Choroid plexus epithelial cell (primary cell): ENCODE data around the gene RHBDL2.
A peak's percentile ranks its signal among the peaks of the same experiment; 100 is the strongest.
"Not testable (repeated sequence)": the region's sequence is repeated elsewhere in the genome, so short reads cannot be mapped to it uniquely, and the experiment has no call there.

Source experiments
- DNase-seq: peaks from one replicate; pipeline ENCODE4 v3.0.0-alpha.2; 2010; ENCODE audit warnings: low read depth
- H3K4me3 ChIP-seq: 2 replicates; pipeline ENCODE4 v1.5.1; 2011; ENCODE audit warnings: low read depth, mild to moderate bottlenecking, control low read depth, low read length, moderate library complexity
- TF ChIP-seq, protein P1 (sequence below): conservative IDR thresholded peaks from 2 replicates; pipeline ENCODE4 v1.5.1; 2011; ENCODE audit warnings: low read depth, mild to moderate bottlenecking, control low read depth, inconsistent platforms, low read length, moderate library complexity

RHBDL2 gene

DNA sequence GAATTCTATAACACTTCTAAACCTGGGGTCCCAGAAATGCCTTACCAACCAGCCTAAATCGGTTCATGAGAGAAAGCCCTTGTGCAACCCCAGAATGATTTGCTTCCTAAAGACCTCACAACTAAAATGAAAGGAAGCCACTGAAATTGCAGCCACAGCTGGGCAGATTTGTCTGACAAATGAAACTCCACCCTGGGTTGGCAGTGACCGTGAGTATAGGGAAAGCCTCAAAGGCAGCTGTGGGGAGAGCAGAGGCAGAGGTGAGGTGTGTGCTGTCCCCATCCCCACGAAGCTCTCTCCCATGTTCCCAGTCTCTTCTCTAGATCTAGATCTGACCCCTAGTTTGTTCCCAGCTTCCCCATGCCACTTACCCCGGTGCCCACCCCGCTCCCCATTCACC lies 23.1 kb downstream of the RHBDL2 start:
- no peak for DNase-seq
- TF ChIP-seq, protein P1, sequence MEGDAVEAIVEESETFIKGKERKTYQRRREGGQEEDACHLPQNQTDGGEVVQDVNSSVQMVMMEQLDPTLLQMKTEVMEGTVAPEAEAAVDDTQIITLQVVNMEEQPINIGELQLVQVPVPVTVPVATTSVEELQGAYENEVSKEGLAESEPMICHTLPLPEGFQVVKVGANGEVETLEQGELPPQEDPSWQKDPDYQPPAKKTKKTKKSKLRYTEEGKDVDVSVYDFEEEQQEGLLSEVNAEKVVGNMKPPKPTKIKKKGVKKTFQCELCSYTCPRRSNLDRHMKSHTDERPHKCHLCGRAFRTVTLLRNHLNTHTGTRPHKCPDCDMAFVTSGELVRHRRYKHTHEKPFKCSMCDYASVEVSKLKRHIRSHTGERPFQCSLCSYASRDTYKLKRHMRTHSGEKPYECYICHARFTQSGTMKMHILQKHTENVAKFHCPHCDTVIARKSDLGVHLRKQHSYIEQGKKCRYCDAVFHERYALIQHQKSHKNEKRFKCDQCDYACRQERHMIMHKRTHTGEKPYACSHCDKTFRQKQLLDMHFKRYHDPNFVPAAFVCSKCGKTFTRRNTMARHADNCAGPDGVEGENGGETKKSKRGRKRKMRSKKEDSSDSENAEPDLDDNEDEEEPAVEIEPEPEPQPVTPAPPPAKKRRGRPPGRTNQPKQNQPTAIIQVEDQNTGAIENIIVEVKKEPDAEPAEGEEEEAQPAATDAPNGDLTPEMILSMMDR: no peak
- no peak overlapping the region for H3K4me3 ChIP-seq

DNA sequence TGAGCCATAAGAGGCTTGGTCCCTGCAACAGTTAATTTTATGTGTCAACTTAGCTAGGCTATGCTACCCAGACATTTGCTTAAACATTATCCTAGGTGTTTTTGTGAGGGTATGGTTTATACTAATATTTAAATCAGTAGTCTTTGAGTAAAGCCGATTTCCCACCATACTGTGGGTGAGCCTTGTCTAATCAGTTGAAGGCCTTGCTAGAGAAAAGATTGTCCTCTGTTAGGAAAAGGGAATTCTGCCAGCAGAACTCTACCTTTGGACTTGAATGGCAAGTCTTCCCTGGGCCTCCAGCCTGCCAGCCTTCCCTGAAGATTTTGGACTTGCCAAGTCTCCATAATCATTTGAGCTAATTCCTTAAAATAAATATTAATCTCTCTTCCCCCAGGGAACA lies 23.9 kb downstream of the RHBDL2 start:
- DNase-seq: no peak
- H3K4me3 ChIP-seq: no peak overlapping the region
- TF ChIP-seq, protein P1: no peak

DNA sequence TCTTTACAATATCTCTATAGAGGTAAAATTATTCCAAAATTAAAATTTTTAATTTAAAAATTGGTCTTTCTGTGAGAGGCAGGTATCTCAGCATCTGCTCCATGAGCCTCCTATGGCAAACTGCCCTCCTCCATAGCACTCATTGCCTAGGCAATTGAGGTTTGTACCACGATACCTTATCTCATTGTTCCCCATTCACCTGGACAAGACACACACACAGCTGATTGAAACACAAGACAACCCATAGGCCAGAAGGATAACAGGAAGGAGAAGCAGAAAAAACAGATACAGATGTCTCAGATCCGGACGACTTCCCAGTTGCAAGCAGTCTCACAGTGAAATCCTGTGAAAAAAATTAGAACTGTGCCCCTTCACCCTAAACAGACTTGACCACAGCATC lies 24.3 kb downstream of the RHBDL2 start:
- H3K4me3 ChIP-seq: no peak overlapping the region
- no peak for DNase-seq
- TF ChIP-seq, protein P1: no peak

DNA sequence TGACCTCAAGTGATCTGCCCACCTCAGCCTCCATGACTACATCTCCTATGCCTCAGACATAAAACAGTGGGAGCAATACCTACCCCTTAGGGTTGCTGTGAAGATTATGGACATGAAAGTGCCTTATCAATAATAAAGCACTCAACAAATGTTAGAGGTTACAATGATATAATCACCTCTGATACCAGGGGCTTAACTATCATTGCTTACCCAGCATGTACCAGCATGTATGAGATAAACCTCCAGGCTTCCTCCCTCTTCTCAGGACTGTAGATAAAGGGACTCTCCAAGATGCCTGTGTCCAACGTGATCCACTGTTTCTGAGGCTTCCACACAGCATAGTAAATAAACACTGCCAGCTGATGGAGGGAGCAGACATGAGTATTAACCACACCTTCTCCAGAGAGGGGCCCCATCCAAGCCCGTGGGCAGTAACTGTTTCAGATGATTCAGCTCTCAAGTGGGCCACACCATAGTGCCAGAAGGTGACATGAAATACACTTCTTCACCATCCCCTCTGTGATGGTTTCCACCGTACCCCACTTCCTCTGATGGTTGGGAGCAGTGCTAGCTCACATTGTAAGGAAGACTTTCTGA lies 26.2 kb downstream of the RHBDL2 start:
- DNase-seq: peak; percentile 14
- TF ChIP-seq, protein P1: no peak
- no peak overlapping the region for H3K4me3 ChIP-seq

DNA sequence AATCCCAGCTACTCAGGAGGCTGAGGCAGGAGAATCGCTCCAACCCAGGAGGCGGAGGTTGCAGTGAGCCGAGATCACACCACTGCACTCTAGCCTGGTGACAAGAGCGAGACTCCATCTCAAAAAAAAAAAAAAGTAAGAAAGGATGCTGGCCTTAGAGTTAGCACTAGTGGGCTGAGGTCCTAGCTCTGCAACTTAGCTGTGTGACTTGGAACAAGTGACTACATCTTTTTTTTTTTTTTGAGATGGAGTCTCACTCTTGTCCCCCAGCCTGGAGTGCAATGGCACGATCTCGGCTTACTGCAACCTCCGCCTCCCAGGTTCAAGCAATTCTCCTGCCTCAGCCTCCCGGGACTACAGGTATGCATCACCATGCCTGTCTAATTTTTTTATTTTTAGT lies 26.7 kb downstream of the RHBDL2 start:
- not testable (repeated sequence) for DNase-seq, H3K4me3 ChIP-seq

DNA sequence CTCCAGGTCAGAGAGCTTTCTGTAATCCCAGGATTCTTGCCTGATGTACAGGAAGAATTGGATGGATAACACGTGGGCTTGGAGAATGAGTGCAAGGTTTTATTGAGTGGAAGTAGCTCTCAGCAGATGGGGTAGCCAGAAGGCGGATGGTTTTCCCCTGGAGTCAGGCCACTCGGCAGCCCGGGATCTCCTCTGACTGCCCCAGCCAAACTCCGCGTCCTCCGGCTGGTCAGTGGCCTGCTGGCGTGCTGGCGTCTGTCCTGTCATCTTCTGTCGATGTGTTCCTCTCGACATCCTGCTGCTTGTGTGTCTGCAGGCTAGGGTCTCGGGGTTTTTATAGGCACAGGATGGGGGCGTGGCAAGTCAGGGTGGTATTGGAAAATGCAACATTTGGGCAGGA lies 32.8 kb downstream of the RHBDL2 start:
- TF ChIP-seq, protein P1: no peak
- H3K4me3 ChIP-seq: no peak overlapping the region

DNA sequence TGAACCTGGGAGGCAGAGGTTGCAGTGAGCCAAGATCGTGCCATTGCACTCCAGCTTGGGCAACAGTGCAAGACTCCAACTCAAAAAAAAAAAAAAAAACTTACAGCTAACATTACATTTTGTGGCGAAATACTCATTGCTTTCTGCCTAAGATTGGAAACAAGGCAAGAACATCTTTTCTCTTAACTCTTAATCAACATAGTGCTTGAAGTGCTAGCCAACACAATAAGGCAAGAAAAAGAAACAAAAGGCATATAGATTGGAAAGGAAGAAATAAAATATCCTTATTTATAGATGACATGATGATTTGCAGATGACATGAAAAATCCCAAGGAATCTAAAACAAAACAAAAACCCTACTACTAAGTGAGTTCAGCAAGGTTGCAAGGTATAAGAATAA lies 35.6 kb downstream of the RHBDL2 start:
- no peak for DNase-seq
- no peak overlapping the region for H3K4me3 ChIP-seq
- TF ChIP-seq, protein P1: no peak

More for the DNA sequence above, 32.8 kb downstream of the RHBDL2 start:
- no peak for DNase-seq
